H1 (cell line): Measurements from ENCODE around the gene RSRC2.

ENCODE experiments used
- ATF3 ChIP-seq: IDR thresholded peaks from 2 replicates; pipeline ENCODE4 v1.6.1; 2011; ENCODE audit warnings: low read depth, mild to moderate bottlenecking, low read length; ENCODE audit not compliant: insufficient read depth
- FOSL1 ChIP-seq: IDR thresholded peaks from 2 replicates; pipeline ENCODE4 v1.6.1; 2011; ENCODE audit warnings: mild to moderate bottlenecking, low read depth, low read length, moderate library complexity; ENCODE audit not compliant: insufficient read depth
- GTF2F1 ChIP-seq: IDR thresholded peaks from 2 replicates; pipeline ENCODE4 v1.6.1; 2012; ENCODE audit warnings: low read depth, low read length, improper control_type of control experiment, borderline replicate concordance
- HDAC2 ChIP-seq, 2 experiments: fragments of 300-600 bp in 1 of 2; sonication (generic) in 1 of 2; IDR thresholded peaks; 2 replicates each; pipeline ENCODE4 v1.6.1; 2011 to 2012; ENCODE audit warnings: low read depth in 2 of 2, low read length in 2 of 2, mild to moderate bottlenecking in 2 of 2, moderate library complexity in 2 of 2, borderline replicate concordance in 1 of 2, inconsistent platforms in 1 of 2
- POLR2AphosphoS5 ChIP-seq: IDR thresholded peaks from 2 replicates; pipeline ENCODE4 v1.6.1; 2011; ENCODE audit warnings: low read depth, low read length
- RFX5 ChIP-seq: IDR thresholded peaks from 2 replicates; pipeline ENCODE4 v1.6.1; 2011; ENCODE audit warnings: low read depth, low read length, improper control_type of control experiment, borderline replicate concordance
- SIX5 ChIP-seq: IDR thresholded peaks from 2 replicates; pipeline ENCODE4 v1.6.1; 2011; ENCODE audit warnings: mild to moderate bottlenecking, low read depth, low read length
- TBP ChIP-seq: IDR thresholded peaks from 2 replicates; pipeline ENCODE4 v1.6.1; 2011; ENCODE audit warnings: low read depth, low read length, improper control_type of control experiment
- TEAD4 ChIP-seq: IDR thresholded peaks from 2 replicates; pipeline ENCODE4 v1.6.1; 2012; ENCODE audit warnings: low read depth, low read length, inconsistent platforms, mixed read lengths

- TF ChIP-seq SIX5 (no peak), RFX5 (no peak), FOSL1 (no peak), HDAC2 (IDR thresholded peaks at IDR 0.05; ENCODE audit: borderline replicate concordance in 1 of 2, low read depth in 2 of 2, low read length in 2 of 2) (no peak), POLR2AphosphoS5 (no peak), GTF2F1 (no peak), TEAD4 (no peak), ATF3 (no peak), TBP (no peak)
These were observed 44.9 kb downstream of the RSRC2 start for GRCh38 chr12:122481861-122482260.
